Measurements from ENCODE around the gene GUCY1A2.
"Not testable (repeated sequence)": the region's sequence is repeated elsewhere in the genome, so short reads cannot be mapped to it uniquely, and the experiment has no call there.

Gene GUCY1A2

GRCh38 chr11:106939157-106939556 lies 79.1 kb downstream of the GUCY1A2 start:
- DNase-seq = no peak

DNA sequence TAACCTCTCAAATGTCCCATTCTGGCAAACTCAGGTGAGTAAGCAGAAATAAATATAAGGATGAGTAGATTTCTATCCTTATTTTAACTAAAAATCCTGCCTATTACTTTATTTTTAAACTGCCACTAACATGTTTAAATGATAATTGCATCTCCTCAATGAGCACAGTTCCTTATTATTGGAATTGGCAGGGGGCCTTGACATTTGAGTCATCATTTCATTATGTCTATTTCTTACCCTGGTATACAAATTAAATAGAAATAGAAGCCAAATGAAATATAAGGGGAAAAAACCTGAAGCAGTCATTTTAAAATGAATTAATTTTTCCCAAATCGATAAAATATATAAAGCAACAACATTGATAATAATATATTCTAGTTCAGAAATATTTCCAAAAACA lies 81.2 kb downstream of the GUCY1A2 start:
- no peak for DNase-seq

DNA sequence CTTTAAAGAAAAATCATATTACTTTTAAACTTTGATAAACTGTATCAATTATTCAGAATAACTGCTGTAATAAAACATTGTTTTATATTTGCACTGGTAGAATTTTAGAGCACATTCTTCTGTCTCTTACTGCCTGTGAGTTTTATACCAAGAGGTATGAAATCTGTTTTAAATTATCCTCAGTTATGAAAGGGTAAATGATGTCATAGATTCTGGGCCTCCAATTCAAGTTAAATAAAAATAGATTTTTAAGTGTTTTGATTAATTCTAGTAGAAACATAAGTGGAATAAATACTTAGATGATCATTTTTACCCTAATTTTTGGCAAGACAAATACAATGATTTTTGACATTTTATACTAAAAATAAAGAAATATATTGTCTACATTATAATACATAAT lies 93.0 kb downstream of the GUCY1A2 start:
- DNase-seq = no peak

- no peak for DNase-seq
Observed at GRCh38 chr11:106920899-106921509, 97.3 kb downstream of the GUCY1A2 start.

DNA sequence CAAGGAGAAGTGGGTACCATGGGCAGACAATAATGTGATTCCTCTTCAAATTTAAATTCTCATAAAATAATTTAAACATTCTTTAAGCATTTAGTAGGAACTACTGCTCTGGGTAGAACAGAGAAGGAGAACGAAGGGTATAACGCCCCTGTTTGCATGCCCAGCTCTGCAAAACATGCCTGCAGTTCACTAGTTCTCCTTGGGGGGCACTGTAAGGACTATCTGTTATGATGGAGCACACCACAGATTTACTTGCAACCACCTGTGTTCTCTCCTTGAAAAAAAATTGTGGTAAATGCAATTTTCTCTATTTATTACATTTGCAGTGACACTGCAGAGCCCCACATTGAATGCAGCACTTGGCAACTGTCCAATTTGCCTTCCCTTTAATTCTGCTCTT lies 100.3 kb downstream of the GUCY1A2 start:
- no peak for DNase-seq

- DNase-seq = no peak
Observed at GRCh38 chr11:106914409-106914808, 103.9 kb downstream of the GUCY1A2 start.

GRCh38 chr11:106913141-106913540 lies 105.1 kb downstream of the GUCY1A2 start:
- DNase-seq = no peak

DNA sequence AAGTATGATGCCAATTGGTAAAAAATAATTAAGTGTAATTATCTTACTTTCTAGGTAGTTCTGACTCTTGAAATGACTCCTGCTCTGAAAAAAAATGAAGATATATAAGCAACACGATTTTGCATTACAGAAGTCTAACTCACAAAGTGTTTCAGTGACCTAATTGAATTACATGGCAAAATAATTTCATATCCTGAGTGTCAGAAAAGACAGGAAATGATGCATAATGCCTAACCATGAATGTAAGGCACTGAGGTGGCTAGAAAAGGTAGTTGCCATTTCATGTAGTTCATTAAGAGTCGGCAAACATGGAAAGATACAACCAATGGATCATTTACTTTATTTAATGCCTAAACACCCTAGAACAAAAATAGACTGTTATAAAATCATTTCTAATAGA lies 113.5 kb downstream of the GUCY1A2 start:
- no peak for DNase-seq

- no peak for DNase-seq
Observed at GRCh38 chr11:106889718-106890117, 128.6 kb downstream of the GUCY1A2 start.

DNA sequence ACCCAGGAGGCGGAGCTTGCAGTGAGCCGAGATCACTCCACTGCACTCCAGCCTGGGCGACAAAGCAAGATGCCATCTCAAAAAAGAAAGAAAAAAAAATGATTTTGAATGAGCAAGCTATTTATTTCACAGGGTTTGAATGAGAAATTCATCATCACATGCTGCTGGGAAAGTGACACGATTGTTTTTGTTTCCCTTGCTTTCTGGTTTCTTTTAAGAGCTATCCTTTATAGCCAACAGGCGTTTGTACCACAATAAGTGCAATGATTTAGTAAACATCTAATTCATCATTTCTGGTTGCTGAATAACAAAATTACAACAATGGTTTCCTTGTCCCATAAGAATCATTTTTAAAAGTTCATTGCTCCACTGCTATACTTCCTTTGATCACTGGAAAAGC lies 129.9 kb downstream of the GUCY1A2 start:
- DNase-seq = no peak

DNA sequence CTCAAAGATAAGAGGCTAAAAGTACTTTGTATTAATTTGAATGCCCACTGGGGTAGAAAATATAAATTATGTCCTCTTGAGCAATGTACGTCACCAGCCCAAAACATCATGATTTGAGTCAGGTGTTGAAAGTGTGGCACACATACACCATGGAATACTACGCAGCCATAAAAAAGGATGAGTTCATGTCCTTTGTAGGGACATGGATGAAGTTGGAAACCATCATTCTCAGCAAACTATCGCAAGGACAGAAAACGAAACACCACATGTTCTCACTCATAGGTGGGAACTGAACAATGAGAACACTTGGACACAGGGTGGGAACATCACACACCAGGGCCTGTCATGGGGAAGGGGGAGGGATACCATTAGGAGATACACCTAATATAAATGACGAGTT lies 134.6 kb downstream of the GUCY1A2 start:
- not testable (repeated sequence) for DNase-seq

DNA sequence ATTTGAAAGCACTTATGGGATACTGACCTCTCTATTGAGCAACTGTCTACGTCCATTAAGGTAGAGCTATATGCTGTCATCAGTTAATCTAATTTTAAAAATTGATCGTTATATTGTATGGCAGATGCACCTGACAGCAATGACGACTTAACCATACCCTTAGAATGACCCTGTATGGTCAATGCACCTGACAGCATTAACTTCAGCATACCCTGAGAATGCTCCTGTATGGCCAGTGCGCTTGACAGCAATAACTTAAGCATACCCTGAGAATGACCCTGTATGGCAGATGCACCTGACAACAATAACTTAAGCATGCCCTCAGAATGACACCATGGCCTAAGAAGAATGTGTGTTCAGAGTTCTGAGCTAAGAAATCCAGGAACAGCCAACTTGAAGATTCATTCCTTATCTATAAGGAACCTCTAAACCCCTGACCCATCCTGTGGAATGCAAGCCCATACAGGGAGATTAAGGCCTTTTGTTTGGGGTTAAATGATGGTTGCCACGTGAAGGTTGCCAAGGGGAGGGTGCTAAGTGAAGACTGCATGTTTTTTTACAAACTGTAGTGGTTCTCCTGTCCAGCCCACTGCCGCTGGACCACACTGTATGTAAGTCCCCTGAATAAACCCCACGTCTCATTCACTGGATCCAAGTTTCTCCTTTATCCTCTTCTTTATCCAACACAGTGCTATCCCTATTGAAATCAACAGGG lies 138.3 kb downstream of the GUCY1A2 start:
- no peak for DNase-seq

DNA sequence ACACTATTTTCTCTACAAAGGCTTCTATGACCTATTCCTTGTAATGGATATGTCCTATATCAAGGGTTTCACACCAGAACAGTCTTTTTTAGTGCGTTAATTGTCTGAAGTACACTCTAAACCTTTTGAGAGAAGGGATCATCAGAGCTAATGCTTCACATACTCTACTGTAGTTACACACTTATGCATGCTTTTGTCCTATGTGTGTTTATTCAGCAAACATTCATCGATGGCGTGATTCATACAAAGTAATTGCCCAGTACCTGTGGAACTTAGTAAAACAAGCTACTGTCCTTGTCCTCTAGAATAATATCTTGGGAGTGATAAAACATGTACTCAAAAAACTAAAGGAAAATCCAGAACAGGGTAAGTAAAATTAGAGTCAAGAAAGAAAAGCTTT lies 139.2 kb downstream of the GUCY1A2 start:
- no peak for DNase-seq

- no peak for DNase-seq
Observed at GRCh38 chr11:106875013-106875412, 143.3 kb downstream of the GUCY1A2 start.

DNA sequence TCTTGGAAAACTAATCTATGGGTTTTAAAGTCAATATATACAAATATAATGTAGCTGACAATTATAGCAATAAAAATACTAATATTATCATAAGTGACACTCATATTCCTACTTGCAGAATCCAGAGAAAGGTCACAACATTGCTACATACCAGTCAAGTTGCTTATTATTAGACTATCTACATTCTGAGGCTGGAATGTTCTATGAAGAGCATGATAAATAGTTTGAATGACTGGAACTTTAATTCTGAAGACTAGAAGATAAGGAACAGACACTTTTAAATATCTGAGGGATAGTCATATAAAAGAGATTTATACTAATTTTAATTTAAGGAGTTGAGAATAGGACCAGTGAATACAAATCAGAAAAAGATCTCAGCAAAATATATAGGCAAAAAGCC lies 146.0 kb downstream of the GUCY1A2 start:
- no peak for DNase-seq

GRCh38 chr11:106858200-106858599 lies 160.1 kb downstream of the GUCY1A2 start:
- DNase-seq = no peak

DNA sequence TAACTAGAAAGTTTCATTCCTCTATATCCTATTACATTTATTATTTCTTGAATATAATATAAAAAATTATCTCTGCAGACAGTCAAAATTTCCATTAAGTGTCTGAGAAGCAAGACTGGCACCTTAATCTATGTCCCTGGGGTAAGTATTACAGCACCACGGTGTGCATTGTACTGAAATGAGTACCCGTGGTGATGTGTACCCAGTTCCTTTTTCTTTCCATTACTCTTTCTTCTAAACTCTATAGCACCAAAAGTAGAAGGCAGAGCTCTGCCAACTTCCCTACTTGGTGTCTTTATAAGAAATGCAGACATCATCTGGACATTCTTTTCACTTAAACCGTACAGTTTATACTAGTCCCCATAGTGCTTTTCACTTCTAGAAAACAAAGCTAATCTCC lies 161.7 kb downstream of the GUCY1A2 start:
- DNase-seq = no peak

GRCh38 chr11:106854429-106854828 lies 163.8 kb downstream of the GUCY1A2 start:
- no peak for DNase-seq

DNA sequence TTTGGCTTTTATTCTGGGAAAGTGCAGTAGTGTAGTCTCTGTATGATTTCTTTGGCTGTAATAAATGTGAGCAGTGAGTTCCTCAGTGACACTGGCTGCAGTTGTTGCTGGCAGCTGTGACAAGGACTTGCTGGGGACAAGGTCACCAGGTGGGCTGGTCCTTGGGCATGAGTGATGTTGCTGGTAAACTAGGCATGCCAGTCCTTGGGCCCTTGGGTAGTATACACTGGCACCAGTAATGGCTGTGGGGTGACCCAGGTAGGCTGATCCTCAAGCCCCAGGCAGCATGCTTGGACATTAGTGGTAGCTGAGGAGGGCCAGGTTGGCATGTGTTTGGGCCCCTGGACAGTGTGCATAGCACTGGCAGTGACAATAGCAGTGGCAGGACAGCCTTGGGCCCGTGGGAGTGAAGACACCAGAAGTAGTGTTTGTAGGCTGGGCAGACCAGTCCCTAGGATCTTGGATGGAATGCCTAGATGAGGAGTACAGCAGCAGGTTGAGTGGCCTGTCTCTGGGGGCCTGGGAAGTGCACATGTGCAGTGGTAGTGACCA lies 164.3 kb downstream of the GUCY1A2 start:
- no peak for DNase-seq

GRCh38 chr11:106852779-106853178 lies 165.5 kb downstream of the GUCY1A2 start:
- DNase-seq = no peak

DNA sequence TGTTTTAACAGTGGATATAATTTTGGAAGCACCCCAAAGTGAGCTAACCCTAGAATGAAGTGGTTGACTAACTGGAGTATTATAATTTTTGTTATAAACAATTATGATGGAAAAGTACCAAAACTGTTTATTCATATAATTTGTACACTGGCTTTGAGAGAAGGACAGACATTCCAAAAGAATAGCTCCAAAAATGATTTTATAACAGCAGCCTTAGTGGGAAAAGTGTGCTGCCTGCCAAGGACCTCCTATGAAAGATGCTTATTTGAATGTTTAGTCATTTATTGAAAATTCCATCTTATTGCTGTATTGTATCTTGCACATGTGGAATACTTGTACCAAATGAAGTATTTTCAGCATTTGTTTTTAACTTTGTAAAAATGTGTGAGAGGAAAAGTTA lies 169.8 kb downstream of the GUCY1A2 start:
- DNase-seq = no peak

- DNase-seq = no peak
Observed at GRCh38 chr11:106842134-106842533, 176.1 kb downstream of the GUCY1A2 start.

GRCh38 chr11:106840947-106841346 lies 177.3 kb downstream of the GUCY1A2 start:
- DNase-seq = no peak

- DNase-seq = no peak
Observed at GRCh38 chr11:106840146-106840545, 178.1 kb downstream of the GUCY1A2 start.

GRCh38 chr11:106834567-106834966 lies 183.7 kb downstream of the GUCY1A2 start:
- no peak for DNase-seq

All from activated gamma-delta T cell treated with Interleukin-2 at 50 U/mL for 16 hours (primary cell).